Smooth muscle cell of the umbilical artery (primary cell): ENCODE data around the gene KRTAP4-8. TPM values are rescaled to one million over a fixed set of nuclear protein-coding genes. Genes with fewer than 3 reads are reported as not detected.

ENCODE experiments used
- total RNA-seq: library from RNA; depleted of rRNA; stranded (reverse); fragments of >200 nt; gene quantifications from 2 replicates; pipeline ENCODE4 v1.2.3, GENCODE V29; 2014

The KRTAP4-8 gene
- total RNA-seq = not detected in 2 replicates

GRCh38 chr17:41098042-41098441 lies at the start of gene KRTAP4-8:
KRTAP4-8 (minus strand) TSS chr17:41098142; CDS start chr17:41098084, 58 bp downstream.

GRCh38 chr17:41140360-41141131 lies 42.6 kb upstream of the KRTAP4-8 start, which contains the start of gene KRTAP4-6:
KRTAP4-6 (minus strand) TSS chr17:41140544; CDS start chr17:41140487, 57 bp downstream.

GRCh38 chr17:41123991-41124371 lies 26.0 kb upstream of the KRTAP4-8 start, which contains the start of gene KRTAP4-12:
KRTAP4-12 (minus strand) TSS chr17:41124182; CDS start chr17:41124122, 60 bp downstream.

GRCh38 chr17:41117846-41118386 lies 20.0 kb upstream of the KRTAP4-8 start, which contains the start of gene KRTAP4-11:
KRTAP4-11 (minus strand) TSS chr17:41118373; CDS start chr17:41118315, 58 bp downstream.

GRCh38 chr17:41105347-41105746 lies 7.4 kb upstream of the KRTAP4-8 start, which contains the start of gene KRTAP4-9:
KRTAP4-9 (plus strand) TSS chr17:41105389; CDS start chr17:41105389, 0 bp downstream.

GRCh38 chr17:41101586-41102259 lies 3.8 kb upstream of the KRTAP4-8 start, which contains the start of gene KRTAP4-16:
KRTAP4-16 (minus strand) TSS chr17:41102209; CDS start chr17:41102209, 0 bp downstream.

GRCh38 chr17:41084100-41084856 lies 13.7 kb downstream of the KRTAP4-8 start, which contains the start of gene KRTAP4-7:
KRTAP4-7 (plus strand) TSS chr17:41084150; CDS start chr17:41084207, 57 bp downstream.

GRCh38 chr17:41065829-41066624 lies 31.9 kb downstream of the KRTAP4-8 start, which contains the start of gene KRTAP2-4:
KRTAP2-4 (minus strand) TSS chr17:41065879; CDS start chr17:41065845, 34 bp downstream.

GRCh38 chr17:41060052-41060604 lies 37.8 kb downstream of the KRTAP4-8 start, which contains the start of gene KRTAP2-3:
KRTAP2-3 (minus strand) TSS chr17:41060114; CDS start chr17:41060050, 64 bp downstream.

GRCh38 chr17:41055130-41055529 lies 42.8 kb downstream of the KRTAP4-8 start, which contains the start of gene KRTAP2-2:
KRTAP2-2 (minus strand) TSS chr17:41055230; CDS start chr17:41055211, 19 bp downstream.

Other genes starting within 250 kb of the KRTAP4-8 start
- not detected in 2 replicates for gene KRT12, start 230.9 kb downstream of the KRTAP4-8 start, total RNA-seq
- gene KRT20, start 212.9 kb downstream of the KRTAP4-8 start, total RNA-seq = not detected in 2 replicates
- gene KRT23, start 160.5 kb downstream of the KRTAP4-8 start, total RNA-seq = 0.28 TPM in 1 of 2 replicates, not detected in the other
- gene KRT39, start 131.2 kb downstream of the KRTAP4-8 start, total RNA-seq = not detected in 2 replicates
- not detected in 2 replicates for gene KRT40, start 113.8 kb downstream of the KRTAP4-8 start, total RNA-seq
- gene KRTAP3-3, start 104.0 kb downstream of the KRTAP4-8 start, total RNA-seq = not detected in 2 replicates
- gene KRTAP3-2, start 98.2 kb downstream of the KRTAP4-8 start, total RNA-seq = not detected in 2 replicates
- not detected in 2 replicates for gene KRTAP3-1, start 89.0 kb downstream of the KRTAP4-8 start, total RNA-seq
- gene KRTAP1-5, start 70.9 kb downstream of the KRTAP4-8 start, total RNA-seq = 0.23 and 0.30 TPM in 2 replicates
- gene KRTAP1-4, start 67.9 kb downstream of the KRTAP4-8 start, total RNA-seq = not detected in 2 replicates
- gene KRTAP1-3, start 63.3 kb downstream of the KRTAP4-8 start, total RNA-seq = not detected in 2 replicates
- gene KRTAP1-1, start 56.7 kb downstream of the KRTAP4-8 start, total RNA-seq = not detected in 2 replicates
- not detected in 2 replicates for gene KRTAP2-1, start 50.8 kb downstream of the KRTAP4-8 start, total RNA-seq
- gene KRTAP2-2, start 42.9 kb downstream of the KRTAP4-8 start, total RNA-seq = not detected in 2 replicates
- gene KRTAP2-3, start 38.0 kb downstream of the KRTAP4-8 start, total RNA-seq = 0.65 TPM in 1 of 2 replicates, not detected in the other
- gene KRTAP2-4, start 32.3 kb downstream of the KRTAP4-8 start, total RNA-seq = not detected in 2 replicates
- gene KRTAP4-7, start 14.0 kb downstream of the KRTAP4-8 start, total RNA-seq = not detected in 2 replicates
- gene KRTAP4-16, start 4.1 kb upstream of the KRTAP4-8 start, total RNA-seq = not detected in 2 replicates
- not detected in 2 replicates for gene KRTAP4-9, start 7.2 kb upstream of the KRTAP4-8 start, total RNA-seq
- gene KRTAP4-11, start 20.2 kb upstream of the KRTAP4-8 start, total RNA-seq = not detected in 2 replicates
- gene KRTAP4-12, start 26.0 kb upstream of the KRTAP4-8 start, total RNA-seq = not detected in 2 replicates
- gene KRTAP4-6, start 42.4 kb upstream of the KRTAP4-8 start, total RNA-seq = not detected in 2 replicates
- not detected in 2 replicates for gene KRTAP4-5, start 51.7 kb upstream of the KRTAP4-8 start, total RNA-seq
- not detected in 2 replicates for gene KRTAP4-4, start 62.6 kb upstream of the KRTAP4-8 start, total RNA-seq
- not detected in 2 replicates for gene KRTAP4-3, start 70.1 kb upstream of the KRTAP4-8 start, total RNA-seq
- gene KRTAP4-2, start 80.1 kb upstream of the KRTAP4-8 start, total RNA-seq = not detected in 2 replicates
- gene KRTAP4-1, start 86.8 kb upstream of the KRTAP4-8 start, total RNA-seq = not detected in 2 replicates
- gene KRTAP9-1, start 91.7 kb upstream of the KRTAP4-8 start, total RNA-seq = not detected in 2 replicates
- gene KRTAP9-2, start 128.5 kb upstream of the KRTAP4-8 start, total RNA-seq = not detected in 2 replicates
- not detected in 2 replicates for gene KRTAP9-3, start 134.3 kb upstream of the KRTAP4-8 start, total RNA-seq
- gene KRTAP9-8, start 139.9 kb upstream of the KRTAP4-8 start, total RNA-seq = not detected in 2 replicates
- not detected in 2 replicates for gene KRTAP9-4, start 151.5 kb upstream of the KRTAP4-8 start, total RNA-seq
- gene KRTAP9-9, start 157.2 kb upstream of the KRTAP4-8 start, total RNA-seq = not detected in 2 replicates
- gene KRTAP9-6, start 167.2 kb upstream of the KRTAP4-8 start, total RNA-seq = not detected in 2 replicates
- not detected in 2 replicates for gene KRTAP9-7, start 177.6 kb upstream of the KRTAP4-8 start, total RNA-seq
- gene KRTAP29-1, start 204.7 kb upstream of the KRTAP4-8 start, total RNA-seq = not detected in 2 replicates
- gene KRTAP16-1, start 211.2 kb upstream of the KRTAP4-8 start, total RNA-seq = not detected in 2 replicates
- not detected in 2 replicates for gene KRTAP17-1, start 217.6 kb upstream of the KRTAP4-8 start, total RNA-seq